ENCODE data around the gene MOBP. TPM values are rescaled to one million over a fixed set of nuclear protein-coding genes. Genes with fewer than 3 reads are reported as not detected.

The MOBP gene
- total and polyA plus RNA-seq, 8 donors = 0.06 to 0.92 (median 0.43) TPM; not detected in 4

- 62 to 83% (median 77%) methylated on average over 3 of the region's 3 CpGs for WGBS, 5 donors
- Histone ChIP-seq H3K27ac (no peak overlapping the region), H3K27me3 (peaks cover 0 to 7% (median 0%) of the 10 kb centered on the region in 3 donors), H3K4me3 (no peak overlapping the region), H3K36me3 (no peaks in the 10 kb centered on the region), H3K9me3 (no peaks in the 10 kb centered on the region), H3K4me1 (no peaks in the 10 kb centered on the region)
- intact Hi-C loops (cut with DNase I; ENCODE audit: low total_unique reads) = no loop called here
- TF ChIP-seq CTCF (IDR thresholded peaks at IDR 0.05) = no peak
- TF ChIP-seq POLR2AphosphoS5 (IDR thresholded peaks at IDR 0.05) = no peak
- TF ChIP-seq POLR2A (IDR thresholded peaks at IDR 0.05) = no peak
- no peak for TF ChIP-seq EP300 (IDR thresholded peaks at IDR 0.05)
- no peak for DNase-seq
Observed at GRCh38 chr3:39491014-39491413, 23.5 kb downstream of the MOBP start.

- Histone ChIP-seq H3K36me3 (no peaks in the 10 kb centered on the region), H3K27ac (no peak overlapping the region), H3K9me3 (no peaks in the 10 kb centered on the region), H3K4me1 (no peaks in the 10 kb centered on the region), H3K27me3 (peaks cover 0 to 7% (median 0%) of the 10 kb centered on the region in 3 donors), H3K4me3 (no peak overlapping the region)
- TF ChIP-seq CTCF (IDR thresholded peaks at IDR 0.05) (no peak), POLR2AphosphoS5 (IDR thresholded peaks at IDR 0.05) (no peak), POLR2A (IDR thresholded peaks at IDR 0.05) (no peak), EP300 (IDR thresholded peaks at IDR 0.05) (no peak)
- intact Hi-C loops (cut with DNase I; ENCODE audit: low total_unique reads) = no loop called here
- no peak for DNase-seq
- WGBS, 5 donors = 72 to 90% (median 86%) methylated on average over 3 of the region's 3 CpGs
Observed at GRCh38 chr3:39491733-39492350, 24.4 kb downstream of the MOBP start.

- Histone ChIP-seq H3K27ac (no peak overlapping the region), H3K36me3 (no peaks in the 10 kb centered on the region), H3K4me3 (no peak overlapping the region), H3K27me3 (peaks cover 0 to 17% (median 4%) of the 10 kb centered on the region in 3 donors), H3K4me1 (no peaks in the 10 kb centered on the region), H3K9me3 (no peaks in the 10 kb centered on the region)
- no peak for DNase-seq
- no peak for TF ChIP-seq EP300 (IDR thresholded peaks at IDR 0.05)
- TF ChIP-seq POLR2AphosphoS5 (IDR thresholded peaks at IDR 0.05) = no peak
- no peak for TF ChIP-seq POLR2A (IDR thresholded peaks at IDR 0.05)
- no peak for TF ChIP-seq CTCF (IDR thresholded peaks at IDR 0.05)
- intact Hi-C loops (cut with DNase I; ENCODE audit: low total_unique reads) = no loop called here
- 41 to 68% (median 54%) methylated on average over 4 of the region's 4 CpGs for WGBS, 5 donors
Observed at GRCh38 chr3:39494781-39495180, 27.3 kb downstream of the MOBP start.

- Histone ChIP-seq H3K36me3 (no peaks in the 10 kb centered on the region), H3K4me3 (no peak overlapping the region), H3K27me3 (peaks cover 0 to 40% (median 16%) of the 10 kb centered on the region in 3 donors), H3K9me3 (peaks cover 0 to 1% (median 0%) of the 10 kb centered on the region in 4 donors), H3K27ac (no peak overlapping the region), H3K4me1 (peaks cover 0 to 9% (median 4%) of the 10 kb centered on the region in 4 donors)
- WGBS, 5 donors = 62 to 80% (median 75%) methylated on average over 5 of the region's 5 CpGs
- no peak for TF ChIP-seq CTCF (IDR thresholded peaks at IDR 0.05)
- no peak for TF ChIP-seq POLR2AphosphoS5 (IDR thresholded peaks at IDR 0.05)
- no peak for TF ChIP-seq EP300 (IDR thresholded peaks at IDR 0.05)
- TF ChIP-seq POLR2A (IDR thresholded peaks at IDR 0.05) = no peak
- intact Hi-C loops (cut with DNase I; ENCODE audit: low total_unique reads) = no loop called here
- no peak for DNase-seq
Observed at GRCh38 chr3:39497753-39498152, 30.3 kb downstream of the MOBP start.

Data from stomach (tissue), 9 donors.